ENCODE results near the gene CTNND2.

The CTNND2 gene

DNA sequence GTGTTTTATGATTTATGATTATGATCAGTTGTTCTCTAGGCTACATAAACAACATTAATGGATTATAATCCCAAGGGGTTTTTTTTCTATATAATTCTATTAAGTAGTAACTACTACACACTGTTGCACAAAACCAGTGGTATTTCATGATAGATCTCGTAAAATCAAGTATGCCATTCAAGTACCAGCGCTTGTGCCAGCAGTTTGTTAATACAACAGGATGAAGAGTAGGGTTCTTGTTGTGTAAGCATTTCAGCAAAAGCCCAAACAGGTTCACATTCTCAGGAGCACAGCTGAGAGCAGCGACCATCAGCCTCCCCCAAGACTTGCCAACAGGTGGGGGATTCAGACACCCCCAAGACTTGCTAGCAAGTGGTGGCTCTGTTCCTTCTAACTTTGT, 88.8 kb downstream of the CTNND2 start:
- no peak for DNase-seq (ENCODE audit: low read depth)
- H3K4me3 ChIP-seq (ENCODE audit: low read depth, low read length): no peak overlapping the region
- TF ChIP-seq CTCF (conservative IDR thresholded peaks at IDR 0.05; ENCODE audit: low read depth, low read length): no peak

DNA sequence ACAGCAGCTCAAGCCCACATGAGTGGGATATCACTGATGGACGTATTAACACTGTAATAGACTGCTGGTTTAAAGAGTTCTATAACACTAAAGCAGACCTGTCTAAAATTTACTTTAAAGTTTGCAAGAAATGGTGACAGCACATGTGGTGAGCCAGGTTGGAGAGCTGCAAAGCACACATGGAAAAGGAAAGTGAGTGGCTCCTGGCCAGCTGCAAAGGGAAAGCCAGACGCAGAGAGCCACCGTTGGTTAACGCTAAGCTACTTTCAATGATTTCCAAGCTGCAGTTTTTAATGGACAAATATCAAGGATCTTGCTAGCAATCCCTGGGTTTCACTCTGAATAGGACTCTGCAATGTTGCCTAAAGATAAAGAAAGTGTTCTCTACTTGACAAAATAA, 89.9 kb downstream of the CTNND2 start:
- no peak for TF ChIP-seq CTCF (conservative IDR thresholded peaks at IDR 0.05; ENCODE audit: low read depth, low read length)
- no peak overlapping the region for H3K4me3 ChIP-seq (ENCODE audit: low read depth, low read length)
- no peak for DNase-seq (ENCODE audit: low read depth)

GRCh38 chr5:11809407-11809806, 94.8 kb downstream of the CTNND2 start:
- no peak for DNase-seq (ENCODE audit: low read depth)
- TF ChIP-seq CTCF (conservative IDR thresholded peaks at IDR 0.05; ENCODE audit: low read depth, low read length): no peak
- H3K4me3 ChIP-seq (ENCODE audit: low read depth, low read length): no peak overlapping the region

DNA sequence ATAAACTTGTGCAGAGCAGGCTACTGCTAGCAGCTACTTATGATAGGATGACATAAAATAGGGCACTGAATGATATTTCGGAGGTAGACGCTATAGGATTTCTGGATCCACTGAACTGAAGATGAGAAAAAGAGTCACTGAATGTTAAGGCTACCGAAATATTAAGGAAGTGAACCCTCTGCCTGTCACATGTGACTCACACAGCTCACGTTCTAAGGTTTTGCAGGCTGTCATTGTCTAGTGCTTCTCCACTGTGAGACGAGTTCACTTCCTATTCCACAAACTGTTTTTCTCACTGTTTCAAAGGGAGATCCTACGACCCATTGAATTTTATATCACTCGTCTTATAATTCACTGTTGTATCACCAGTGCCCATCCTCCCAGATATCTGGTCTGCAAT, 100.8 kb downstream of the CTNND2 start:
- DNase-seq (ENCODE audit: low read depth): no peak

DNA sequence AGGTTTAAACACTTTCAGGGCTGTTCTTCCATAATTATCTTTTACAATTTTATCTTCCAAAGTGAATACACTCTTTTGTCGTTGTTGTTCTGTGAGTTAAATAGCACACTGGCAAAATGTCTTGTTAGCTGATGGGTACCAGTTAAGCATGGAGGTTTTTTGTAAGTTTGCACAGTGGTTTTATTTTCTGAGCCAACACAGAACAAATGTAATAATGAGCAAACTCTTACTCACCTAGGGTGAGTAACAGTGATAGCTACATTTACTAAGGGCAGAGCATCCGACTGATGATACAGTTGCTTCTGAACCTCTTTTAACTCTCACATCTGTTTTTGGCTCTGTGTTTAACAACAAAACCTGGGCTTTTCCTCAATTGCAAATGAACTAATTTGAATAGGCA, 103.2 kb downstream of the CTNND2 start:
- no peak for TF ChIP-seq CTCF (conservative IDR thresholded peaks at IDR 0.05; ENCODE audit: low read depth, low read length)
- no peak overlapping the region for H3K4me3 ChIP-seq (ENCODE audit: low read depth, low read length)
- DNase-seq (ENCODE audit: low read depth): no peak

More for the DNA sequence above, 100.8 kb downstream of the CTNND2 start:
- TF ChIP-seq CTCF (conservative IDR thresholded peaks at IDR 0.05; ENCODE audit: low read depth, low read length): no peak
- no peak overlapping the region for H3K4me3 ChIP-seq (ENCODE audit: low read depth, low read length)

GRCh38 chr5:11797132-11797531, 107.1 kb downstream of the CTNND2 start:
- no peak for DNase-seq (ENCODE audit: low read depth)
- TF ChIP-seq CTCF (conservative IDR thresholded peaks at IDR 0.05; ENCODE audit: low read depth, low read length): no peak
- H3K4me3 ChIP-seq (ENCODE audit: low read depth, low read length): no peak overlapping the region

- H3K4me3 ChIP-seq (ENCODE audit: low read depth, low read length): no peak overlapping the region
- no peak for TF ChIP-seq CTCF (conservative IDR thresholded peaks at IDR 0.05; ENCODE audit: low read depth, low read length)
- no peak for DNase-seq (ENCODE audit: low read depth)
Measured at GRCh38 chr5:11793396-11793795, 110.8 kb downstream of the CTNND2 start.
